Measurements from ENCODE around the gene GALK1.

Gene GALK1

GRCh38 chr17:75785016-75785890 is 20.3 kb upstream of the GALK1 start:
- TF ChIP-seq ARNTL (CRISPR knock-in tag; IDR thresholded peaks at IDR 0.05; ENCODE audit: borderline replicate concordance, low read depth) (no peak), ZFP30 (CRISPR knock-in tag; IDR thresholded peaks at IDR 0.05) (no peak; the same call in 1 of the 2 replicates), CSDC2 (CRISPR knock-in tag; IDR thresholded peaks at IDR 0.05) (peak; percentile 97), TCF4 (CRISPR knock-in tag; IDR thresholded peaks at IDR 0.05; ENCODE audit: borderline replicate concordance) (no peak), TOX (CRISPR knock-in tag; IDR thresholded peaks at IDR 0.05; ENCODE audit: borderline replicate concordance) (no peak), SNAI2 (CRISPR knock-in tag; IDR thresholded peaks at IDR 0.05) (peak; percentile 86), RARB (CRISPR knock-in tag; IDR thresholded peaks at IDR 0.05) (peak; percentile 75), ESRRG (CRISPR knock-in tag; IDR thresholded peaks at IDR 0.05) (peak; percentile 83), ZNF70 (CRISPR knock-in tag; IDR thresholded peaks at IDR 0.05) (peak; percentile 44; the same call in 1 of the 2 replicates), ZC3H10 (CRISPR knock-in tag; IDR thresholded peaks at IDR 0.05) (no peak; the same call in 1 of the 2 replicates), ZFP3 (CRISPR knock-in tag; IDR thresholded peaks at IDR 0.05) (peak; percentile 83), ZNF8 (CRISPR knock-in tag; IDR thresholded peaks at IDR 0.05) (0 out of 2 replicates have a peak, but pooled peaks have one; percentile 44), ISL1 (CRISPR knock-in tag; IDR thresholded peaks at IDR 0.05) (no peak; the same call in 1 of the 2 replicates), OSR1 (CRISPR knock-in tag; IDR thresholded peaks at IDR 0.05) (peak; percentile 76; the same call in 1 of the 2 replicates), PPARA (CRISPR knock-in tag; IDR thresholded peaks at IDR 0.05; ENCODE audit: borderline replicate concordance) (no peak), POU6F1 (CRISPR knock-in tag; IDR thresholded peaks at IDR 0.05; ENCODE audit: borderline replicate concordance, low read depth) (no peak), ZNF565 (CRISPR knock-in tag; conservative IDR thresholded peaks at IDR 0.05; ENCODE audit: low read depth) (peak; percentile 84), GLIS3 (CRISPR knock-in tag; IDR thresholded peaks at IDR 0.05) (peak; percentile 76), BACH2 (CRISPR knock-in tag; IDR thresholded peaks at IDR 0.05; ENCODE audit: borderline replicate concordance) (no peak), CSRNP3 (CRISPR knock-in tag; IDR thresholded peaks at IDR 0.05) (peak; percentile 88), PATZ1 (CRISPR knock-in tag; IDR thresholded peaks at IDR 0.05; ENCODE audit: borderline replicate concordance) (peak; percentile 9), TSHZ2 (CRISPR knock-in tag; IDR thresholded peaks at IDR 0.05) (peak; percentile 81; the same call in 1 of the 2 replicates), CREB5 (CRISPR knock-in tag; IDR thresholded peaks at IDR 0.05; ENCODE audit: low read depth) (peak; percentile 38; the same call in 1 of the 2 replicates)
- peak; percentile 78 for ATAC-seq

Measured in SK-N-SH treated with all-trans-retinoic acid at 6 μM for 48 hours (cell line).